ENCODE data around the gene COL27A1.
A peak's percentile ranks its signal among the peaks of the same experiment; 100 is the strongest.
"Not testable (repeated sequence)": the region's sequence is repeated elsewhere in the genome, so short reads cannot be mapped to it uniquely, and the experiment has no call there.

The COL27A1 gene

GRCh38 chr9:114185570-114186490 is 30.5 kb downstream of the COL27A1 start:
- no peak for DNase-seq

GRCh38 chr9:114186605-114187289 is 31.4 kb downstream of the COL27A1 start:
- no peak for DNase-seq

- no peak for DNase-seq
Observed at GRCh38 chr9:114187827-114188226, 32.5 kb downstream of the COL27A1 start.

GRCh38 chr9:114189823-114190562 is 34.7 kb downstream of the COL27A1 start:
- DNase-seq = no peak

GRCh38 chr9:114190563-114190905 is 35.2 kb downstream of the COL27A1 start:
- no peak for DNase-seq

GRCh38 chr9:114191402-114191801 is 36.1 kb downstream of the COL27A1 start:
- DNase-seq = not testable (repeated sequence)

GRCh38 chr9:114192539-114192938 is 37.2 kb downstream of the COL27A1 start:
- no peak for DNase-seq

- no peak for DNase-seq
Observed at GRCh38 chr9:114193090-114193489, 37.8 kb downstream of the COL27A1 start.

GRCh38 chr9:114196117-114196516 is 40.8 kb downstream of the COL27A1 start:
- no peak for DNase-seq

- DNase-seq = no peak
Observed at GRCh38 chr9:114196979-114197622, 41.8 kb downstream of the COL27A1 start.

- no peak for DNase-seq
Observed at GRCh38 chr9:114198249-114199040, 43.1 kb downstream of the COL27A1 start.

GRCh38 chr9:114200721-114201300 is 45.5 kb downstream of the COL27A1 start:
- DNase-seq = no peak

- peak; percentile 3 for DNase-seq
Observed at GRCh38 chr9:114202396-114202795, 47.1 kb downstream of the COL27A1 start.

GRCh38 chr9:114202849-114203248 is 47.5 kb downstream of the COL27A1 start:
- no peak for DNase-seq

GRCh38 chr9:114203410-114204140 is 48.2 kb downstream of the COL27A1 start:
- no peak for DNase-seq

- DNase-seq = no peak
Observed at GRCh38 chr9:114204265-114204664, 48.9 kb downstream of the COL27A1 start.

GRCh38 chr9:114205171-114206015 is 50.1 kb downstream of the COL27A1 start:
- no peak for DNase-seq

- no peak for DNase-seq
Observed at GRCh38 chr9:114206221-114206789, 51.0 kb downstream of the COL27A1 start.

- no peak for DNase-seq
Observed at GRCh38 chr9:114207034-114207810, 51.9 kb downstream of the COL27A1 start.
